Measurements from ENCODE around the gene KRT13.

KRT13 gene

GRCh38 chr17:41468346-41468745 lies 37.1 kb downstream of the KRT13 start:
- H2AFZ ChIP-seq (ENCODE audit: low read length) = no peak overlapping the region
- no peaks in the 10 kb centered on the region for H3K9me3 ChIP-seq (ENCODE audit: low read length)
- TF ChIP-seq EZH2 (IDR thresholded peaks at IDR 0.05; ENCODE audit: borderline replicate concordance, low read length) = no peak
- no peak for TF ChIP-seq CTCF (IDR thresholded peaks at IDR 0.05; ENCODE audit: low read length)
- no peaks in the 10 kb centered on the region for H3K79me2 ChIP-seq (ENCODE audit: insufficient read depth, low read length)
- no peaks in the 10 kb centered on the region for H3K4me1 ChIP-seq (ENCODE audit: insufficient read depth, low read length, severe bottlenecking)
- no peaks in the 10 kb centered on the region for H3K36me3 ChIP-seq (ENCODE audit: insufficient read depth, low read length)
- no peaks in the 10 kb centered on the region for H3K9me2 ChIP-seq (ENCODE audit: low read depth, low read length)
- H3K4me3 ChIP-seq (ENCODE audit: low read depth, low read length, poor library complexity, severe bottlenecking) = no peak overlapping the region
- no peaks in the 10 kb centered on the region for H4K20me1 ChIP-seq (ENCODE audit: insufficient read depth, low read length)
- H3K4me2 ChIP-seq (ENCODE audit: low read length) = no peak overlapping the region
- no peaks in the 10 kb centered on the region; the same call in 1 of the 2 replicates for H3K27me3 ChIP-seq (ENCODE audit: insufficient read depth, low read length)
- no peaks in the 10 kb centered on the region for H3F3A ChIP-seq (ENCODE audit: insufficient read depth, low read length)
- no peak overlapping the region for H3K9ac ChIP-seq (ENCODE audit: low read length)
- no peak overlapping the region for H3K27ac ChIP-seq (ENCODE audit: low read depth, low read length, poor library complexity, severe bottlenecking)

GRCh38 chr17:41467561-41467960 lies 37.9 kb downstream of the KRT13 start:
- H3K79me2 ChIP-seq (ENCODE audit: insufficient read depth, low read length) = no peaks in the 10 kb centered on the region
- no peaks in the 10 kb centered on the region for H3K9me2 ChIP-seq (ENCODE audit: low read depth, low read length)
- H3K9ac ChIP-seq (ENCODE audit: low read length) = no peak overlapping the region
- no peaks in the 10 kb centered on the region for H3K36me3 ChIP-seq (ENCODE audit: insufficient read depth, low read length)
- no peak overlapping the region for H3K4me2 ChIP-seq (ENCODE audit: low read length)
- TF ChIP-seq CTCF (IDR thresholded peaks at IDR 0.05; ENCODE audit: low read length) (no peak), EZH2 (IDR thresholded peaks at IDR 0.05; ENCODE audit: borderline replicate concordance, low read length) (no peak)
- H3K4me3 ChIP-seq (ENCODE audit: low read depth, low read length, poor library complexity, severe bottlenecking) = no peak overlapping the region
- H3F3A ChIP-seq (ENCODE audit: insufficient read depth, low read length) = no peaks in the 10 kb centered on the region
- no peaks in the 10 kb centered on the region; the same call in 1 of the 2 replicates for H3K27me3 ChIP-seq (ENCODE audit: insufficient read depth, low read length)
- no peak overlapping the region for H3K27ac ChIP-seq (ENCODE audit: low read depth, low read length, poor library complexity, severe bottlenecking)
- no peaks in the 10 kb centered on the region for H4K20me1 ChIP-seq (ENCODE audit: insufficient read depth, low read length)
- H2AFZ ChIP-seq (ENCODE audit: low read length) = no peak overlapping the region
- H3K9me3 ChIP-seq (ENCODE audit: low read length) = no peaks in the 10 kb centered on the region
- no peaks in the 10 kb centered on the region for H3K4me1 ChIP-seq (ENCODE audit: insufficient read depth, low read length, severe bottlenecking)

- H2AFZ ChIP-seq (ENCODE audit: low read length) = no peak within 1 kb of the TSS
- no peaks in the 10 kb centered on the region for H3K4me1 ChIP-seq (ENCODE audit: insufficient read depth, low read length, severe bottlenecking)
- no peak within 1 kb of the TSS for H3K27ac ChIP-seq (ENCODE audit: low read depth, low read length, poor library complexity, severe bottlenecking)
- no peaks in the 10 kb centered on the region for H3K36me3 ChIP-seq (ENCODE audit: insufficient read depth, low read length)
- H3K4me2 ChIP-seq (ENCODE audit: low read length) = no peak within 1 kb of the TSS
- H3K79me2 ChIP-seq (ENCODE audit: insufficient read depth, low read length) = no peaks in the 10 kb centered on the region
- H3K4me3 ChIP-seq (ENCODE audit: low read depth, low read length, poor library complexity, severe bottlenecking) = no peak within 1 kb of the TSS
- no peaks in the 10 kb centered on the region; the same call in 1 of the 2 replicates for H3K27me3 ChIP-seq (ENCODE audit: insufficient read depth, low read length)
- no peaks in the 10 kb centered on the region for H3K9me3 ChIP-seq (ENCODE audit: low read length)
- H3F3A ChIP-seq (ENCODE audit: insufficient read depth, low read length) = no peaks in the 10 kb centered on the region
- no peak within 1 kb of the TSS for H3K9ac ChIP-seq (ENCODE audit: low read length)
- H4K20me1 ChIP-seq (ENCODE audit: insufficient read depth, low read length) = no peaks in the 10 kb centered on the region
- no peaks in the 10 kb centered on the region for H3K9me2 ChIP-seq (ENCODE audit: low read depth, low read length)
- TF ChIP-seq CTCF (IDR thresholded peaks at IDR 0.05; ENCODE audit: low read length) = no peak
Observed at GRCh38 chr17:41466988-41467387, 38.4 kb downstream of the KRT13 start, which contains the start of gene KRT32. TSS of gene KRT32 (minus strand) at chr17:41467386. CDS start at chr17:41467325, 61 bp downstream.

Data from OCI-LY1 (cell line).